DMS 273 (cell line): Measurements from ENCODE around the gene SLC16A4.

Source experiments
- DNase-seq: peaks from one replicate; lab custom pipeline; 2025; ENCODE audit not compliant: unreplicated experiment; lab: John Stamatoyannopoulos, UW

The SLC16A4 gene

DNA sequence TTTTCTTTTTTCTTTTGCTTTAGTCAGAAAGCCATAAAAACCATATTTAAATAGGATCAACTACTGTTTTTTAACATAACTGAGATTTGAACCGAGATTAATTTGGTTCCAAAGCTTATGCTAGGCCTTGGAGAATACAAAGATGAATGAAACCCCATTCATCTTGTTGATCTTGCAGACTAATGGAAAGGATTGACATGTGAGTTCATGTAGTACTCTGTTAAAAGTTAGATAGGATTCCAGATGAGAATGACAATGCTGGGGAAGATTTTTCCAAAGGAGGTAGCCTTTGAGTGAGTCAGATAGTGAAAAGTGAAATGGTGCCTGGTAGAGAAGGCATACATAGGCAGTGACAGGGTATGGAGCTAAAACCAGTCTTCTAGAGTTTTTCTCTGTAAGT is 29.0 kb downstream of the SLC16A4 start:
- no peak for DNase-seq

DNA sequence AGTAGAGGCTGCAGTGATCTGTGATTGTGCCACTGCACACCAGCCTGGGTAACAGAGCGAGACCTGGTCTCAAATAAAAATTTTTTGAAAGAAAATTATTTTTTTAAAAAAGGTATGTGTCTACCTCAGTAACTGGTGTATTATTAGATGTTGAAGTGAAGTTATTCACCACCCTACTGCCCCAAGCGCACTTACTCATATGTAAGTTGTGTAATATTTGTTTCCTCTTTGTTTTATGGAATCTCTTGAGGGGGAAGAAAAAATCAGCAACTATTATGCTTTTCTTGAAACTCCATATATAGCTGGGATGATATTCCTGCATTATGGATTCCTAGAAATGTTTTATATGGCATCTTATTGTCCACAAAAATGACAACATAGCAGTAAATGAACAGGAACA is 30.4 kb downstream of the SLC16A4 start:
- DNase-seq, result no peak

- DNase-seq, result no peak
These were observed 34.4 kb downstream of the SLC16A4 start for GRCh38 chr1:110356379-110356778.

GRCh38 chr1:110355321-110355720 is 35.5 kb downstream of the SLC16A4 start:
- no peak for DNase-seq

- DNase-seq, result no peak
These were observed 40.5 kb downstream of the SLC16A4 start for GRCh38 chr1:110350360-110350759.

GRCh38 chr1:110348771-110349170 is 42.1 kb downstream of the SLC16A4 start:
- no peak for DNase-seq

GRCh38 chr1:110348050-110348449 is 42.8 kb downstream of the SLC16A4 start:
- DNase-seq, result no peak

- peak; percentile 46 for DNase-seq
These were observed 43.5 kb downstream of the SLC16A4 start for GRCh38 chr1:110347182-110347893.

GRCh38 chr1:110346690-110347089 is 44.1 kb downstream of the SLC16A4 start:
- DNase-seq, result no peak

DNA sequence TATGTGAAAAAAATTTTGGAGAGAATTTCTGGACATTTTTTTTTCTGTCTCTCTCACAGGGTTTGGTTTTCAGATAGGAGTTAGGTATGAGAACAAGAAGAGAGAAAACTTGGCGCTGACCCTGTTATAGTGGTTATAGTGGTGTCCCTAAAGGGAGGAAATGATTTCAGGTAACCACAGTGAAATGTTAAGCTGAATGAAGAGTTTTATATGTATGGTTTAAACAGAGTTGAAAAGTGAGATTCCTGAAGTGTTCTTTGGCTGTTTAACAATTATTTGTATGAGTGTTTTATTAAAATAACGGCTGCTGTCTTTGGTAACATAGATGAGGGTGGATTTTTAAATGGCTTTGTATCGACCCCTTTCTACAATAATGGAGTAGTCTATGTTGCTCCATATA is 45.3 kb downstream of the SLC16A4 start:
- DNase-seq, result no peak

- DNase-seq, result no peak
These were observed 46.7 kb downstream of the SLC16A4 start for GRCh38 chr1:110344152-110344551.

- no peak for DNase-seq
These were observed 47.6 kb downstream of the SLC16A4 start for GRCh38 chr1:110343249-110343648.

DNA sequence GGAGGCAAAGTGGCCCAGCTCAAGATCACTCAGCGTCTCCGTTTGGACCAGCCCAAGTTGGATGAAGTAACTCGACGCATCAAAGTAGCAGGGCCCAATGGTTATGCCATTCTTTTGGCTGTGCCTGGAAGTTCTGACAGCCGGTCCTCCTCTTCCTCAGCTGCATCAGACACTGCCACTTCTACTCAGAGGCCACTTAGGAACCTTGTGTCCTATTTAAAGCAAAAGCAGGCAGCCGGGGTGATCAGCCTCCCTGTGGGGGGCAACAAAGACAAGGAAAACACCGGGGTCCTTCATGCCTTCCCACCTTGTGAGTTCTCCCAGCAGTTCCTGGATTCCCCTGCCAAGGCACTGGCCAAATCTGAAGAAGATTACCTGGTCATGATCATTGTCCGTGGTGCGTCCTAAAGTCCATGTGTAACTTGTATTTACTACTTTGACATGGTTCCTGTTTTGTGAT is 48.9 kb downstream of the SLC16A4 start:
- DNase-seq, result peak; percentile 41

DNA sequence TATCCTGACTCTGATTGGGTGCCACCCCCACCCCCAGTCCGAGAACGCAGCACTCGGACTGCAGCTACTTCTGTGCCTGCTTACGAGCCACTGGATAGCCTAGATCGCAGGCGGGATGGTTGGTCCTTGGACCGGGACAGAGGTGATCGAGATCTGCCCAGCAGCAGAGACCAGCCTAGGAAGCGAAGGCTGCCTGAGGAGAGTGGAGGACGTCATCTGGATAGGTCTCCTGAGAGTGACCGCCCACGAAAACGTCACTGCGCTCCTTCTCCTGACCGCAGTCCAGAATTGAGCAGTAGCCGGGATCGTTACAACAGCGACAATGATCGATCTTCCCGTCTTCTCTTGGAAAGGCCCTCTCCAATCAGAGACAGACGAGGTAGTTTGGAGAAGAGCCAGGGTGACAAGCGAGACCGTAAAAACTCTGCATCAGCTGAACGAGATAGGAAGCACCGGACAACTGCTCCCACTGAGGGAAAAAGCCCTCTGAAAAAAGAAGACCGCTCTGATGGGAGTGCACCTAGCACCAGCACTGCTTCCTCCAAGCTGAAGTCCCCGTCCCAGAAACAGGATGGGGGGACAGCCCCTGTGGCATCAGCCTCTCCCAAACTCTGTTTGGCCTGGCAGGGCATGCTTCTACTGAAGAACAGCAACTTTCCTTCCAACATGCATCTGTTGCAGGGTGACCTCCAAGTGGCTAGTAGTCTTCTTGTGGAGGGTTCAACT is 49.5 kb downstream of the SLC16A4 start:
- DNase-seq, result peak; percentile 41

DNA sequence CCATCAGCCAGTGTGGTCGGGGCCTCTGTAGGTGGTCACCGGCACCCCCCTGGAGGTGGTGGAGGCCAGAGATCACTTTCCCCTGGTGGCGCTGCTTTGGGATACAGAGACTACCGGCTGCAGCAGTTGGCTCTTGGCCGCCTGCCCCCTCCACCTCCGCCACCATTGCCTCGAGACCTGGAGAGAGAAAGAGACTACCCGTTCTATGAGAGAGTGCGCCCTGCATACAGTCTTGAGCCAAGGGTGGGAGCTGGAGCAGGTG is 50.7 kb downstream of the SLC16A4 start:
- peak; percentile 70 for DNase-seq

DNA sequence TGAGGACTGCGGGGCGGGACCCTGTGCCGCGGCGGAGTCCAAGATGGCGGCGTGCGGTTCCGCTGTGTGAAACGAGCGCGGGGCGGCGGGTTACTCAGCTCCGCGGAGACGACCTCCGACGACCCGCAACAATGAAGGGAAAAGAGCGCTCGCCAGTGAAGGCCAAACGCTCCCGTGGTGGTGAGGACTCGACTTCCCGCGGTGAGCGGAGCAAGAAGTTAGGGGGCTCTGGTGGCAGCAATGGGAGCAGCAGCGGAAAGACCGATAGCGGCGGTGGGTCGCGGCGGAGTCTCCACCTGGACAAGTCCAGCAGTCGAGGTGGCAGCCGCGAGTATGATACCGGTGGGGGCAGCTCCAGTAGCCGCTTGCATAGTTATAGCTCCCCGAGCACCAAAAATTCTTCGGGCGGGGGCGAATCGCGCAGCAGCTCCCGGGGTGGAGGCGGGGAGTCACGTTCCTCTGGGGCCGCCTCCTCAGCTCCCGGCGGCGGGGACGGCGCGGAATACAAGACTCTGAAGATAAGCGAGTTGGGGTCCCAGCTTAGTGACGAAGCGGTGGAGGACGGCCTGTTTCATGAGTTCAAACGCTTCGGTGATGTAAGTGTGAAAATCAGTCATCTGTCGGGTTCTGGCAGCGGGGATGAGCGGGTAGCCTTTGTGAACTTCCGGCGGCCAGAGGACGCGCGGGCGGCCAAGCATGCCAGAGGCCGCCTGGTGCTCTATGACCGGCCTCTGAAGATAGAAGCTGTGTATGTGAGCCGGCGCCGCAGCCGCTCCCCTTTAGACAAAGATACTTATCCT is 51.2 kb downstream of the SLC16A4 start:
- peak; percentile 76 for DNase-seq

DNA sequence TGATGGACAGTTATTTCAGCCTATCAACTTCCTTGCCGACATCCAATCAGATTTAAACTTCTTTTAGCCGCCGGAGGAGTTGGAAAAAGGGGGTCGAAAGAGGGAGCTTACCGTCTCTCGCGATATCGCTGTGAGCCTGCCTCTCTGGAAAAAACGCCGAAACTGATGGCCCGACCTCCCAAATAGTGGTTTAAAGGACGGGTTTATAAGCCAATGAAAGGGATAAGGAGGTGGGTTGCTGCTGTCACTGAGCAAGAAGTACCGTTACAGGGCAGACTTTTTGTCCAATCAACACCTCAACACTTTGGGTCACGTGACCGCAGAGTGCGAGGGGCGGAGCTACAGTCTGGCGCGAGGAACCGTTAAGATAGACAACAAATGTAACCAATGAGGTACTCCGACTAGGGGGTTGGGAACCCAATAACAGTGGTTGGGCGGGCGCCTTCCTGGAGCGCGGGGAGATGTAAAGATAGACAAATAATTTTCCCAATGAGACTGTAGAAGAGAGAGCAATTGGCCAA is 51.9 kb downstream of the SLC16A4 start, which contains the start of gene RBM15:
TSS of gene RBM15 (plus strand) at position 492 of the 521 bp plus-strand sequence. CDS start at position 521, 29 bp downstream.
- DNase-seq, result peak; percentile 100

GRCh38 chr1:110338309-110338885 is 52.4 kb downstream of the SLC16A4 start:
- peak; percentile 98 for DNase-seq

- DNase-seq, result peak; percentile 76
These were observed 53.0 kb downstream of the SLC16A4 start for GRCh38 chr1:110337704-110338308.

DNA sequence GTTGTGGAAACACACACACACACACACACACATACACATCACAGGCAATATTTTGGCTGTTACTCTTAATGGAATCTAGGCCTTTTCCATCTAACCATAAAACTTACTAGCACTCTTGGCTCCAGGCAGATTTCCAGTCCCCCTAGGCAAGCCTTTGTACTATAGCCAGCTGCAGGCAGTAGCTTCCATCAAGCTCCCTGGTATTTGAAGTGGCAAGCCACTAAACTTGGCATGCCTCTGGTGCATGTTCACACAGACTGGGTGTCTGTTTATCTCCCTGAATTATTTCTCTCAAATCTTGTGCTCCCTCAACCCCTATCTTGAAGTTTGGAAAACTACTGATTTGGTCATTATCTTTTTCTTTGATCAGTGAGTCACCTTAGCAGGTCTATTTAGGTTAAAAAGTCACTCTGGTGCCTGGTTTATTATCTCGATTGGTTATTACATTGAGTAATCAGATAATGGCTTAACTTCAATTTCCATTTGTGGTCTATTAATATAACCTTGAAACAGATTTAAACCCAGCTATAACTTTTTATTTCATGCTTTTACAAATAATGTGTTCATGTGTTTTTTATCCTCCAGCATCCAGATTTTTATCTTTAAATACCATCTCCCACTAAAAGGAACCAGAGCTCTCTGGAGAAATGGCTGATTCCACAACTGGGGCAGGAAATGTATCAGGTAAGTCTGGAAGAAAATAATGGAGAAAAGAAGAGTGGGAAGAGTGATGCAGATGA is 54.4 kb downstream of the SLC16A4 start:
- peak; percentile 66 for DNase-seq
